Measurements from ENCODE around the gene IGFBP1. TPM values are rescaled to one million over a fixed set of nuclear protein-coding genes. Genes with fewer than 3 reads are reported as not detected.
A peak's percentile ranks its signal among the peaks of the same experiment; 100 is the strongest.

IGFBP1 gene
- total RNA-seq, 1 donor = 4.0 TPM

GRCh38 chr7:45869426-45869825 is 18.9 kb upstream of the IGFBP1 start:
- peak; percentile 88 for DNase-seq (ENCODE audit: insufficient read length, low spot score, missing footprints)

DNA sequence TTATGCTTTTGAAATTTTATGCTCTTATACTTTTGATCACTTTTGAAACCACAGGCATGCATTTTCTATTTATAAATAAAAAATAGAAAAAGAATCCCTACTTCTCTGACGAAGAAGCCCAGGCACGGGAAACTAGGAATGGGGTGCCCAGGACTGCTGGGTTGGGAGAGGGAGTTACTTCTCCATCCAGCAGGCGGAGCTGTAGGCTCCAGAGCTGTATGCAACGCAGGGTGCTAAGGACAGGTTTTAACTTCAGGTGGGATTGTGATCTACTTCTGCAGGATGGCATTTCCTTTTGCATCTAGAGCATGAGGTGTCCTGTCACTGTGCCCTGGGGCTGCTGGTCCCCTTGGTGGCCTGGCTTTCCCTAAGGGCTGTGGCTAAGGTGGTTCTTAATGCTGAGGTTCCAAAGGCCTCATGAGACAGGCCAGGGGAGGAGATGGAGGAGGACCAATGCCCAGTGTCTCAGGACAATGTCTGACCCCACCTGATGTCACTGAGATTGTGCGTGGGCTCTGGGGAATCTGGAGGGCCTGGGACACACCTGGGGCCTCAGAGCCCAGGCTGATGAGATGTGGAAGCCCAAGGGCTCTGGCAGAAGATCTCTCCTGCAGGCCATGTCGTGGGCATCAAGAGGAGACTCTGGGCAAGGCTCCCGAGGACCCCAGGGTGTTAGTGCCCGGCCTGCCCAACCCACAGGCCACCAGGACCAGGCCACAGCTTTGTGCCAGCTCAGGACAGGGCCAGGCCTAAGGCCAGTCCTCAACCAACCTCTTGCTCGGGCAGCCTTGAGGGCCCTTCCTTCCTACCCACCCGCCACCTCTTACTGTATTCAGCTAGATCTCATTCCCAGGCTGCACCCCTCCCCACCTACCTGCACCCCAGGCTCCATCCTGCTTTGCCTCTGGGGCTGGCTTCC is 15.9 kb upstream of the IGFBP1 start:
- H3K27ac ChIP-seq (ENCODE audit: low read depth, low read length) = no peak overlapping the region
- H3K4me3 ChIP-seq (ENCODE audit: insufficient read depth, low read length) = no peak overlapping the region
- no peaks in the 10 kb centered on the region for H3K27me3 ChIP-seq (ENCODE audit: insufficient read depth, low read length)
- H4K20me1 ChIP-seq (ENCODE audit: insufficient read depth, low read length) = no peaks in the 10 kb centered on the region
- H3K4me2 ChIP-seq (ENCODE audit: insufficient read depth, low read length) = no peak overlapping the region
- no peak overlapping the region for H2AFZ ChIP-seq (ENCODE audit: low read length)
- TF ChIP-seq CTCF (IDR thresholded peaks at IDR 0.05; ENCODE audit: extremely low read depth, low read depth, low read length) = peak; percentile 83
- peaks cover 22% of the 10 kb centered on the region for H3K4me1 ChIP-seq (ENCODE audit: insufficient read depth, low read length)
- H3K36me3 ChIP-seq (ENCODE audit: insufficient read depth, low read length) = no peaks in the 10 kb centered on the region
- no peaks in the 10 kb centered on the region for H3K79me2 ChIP-seq (ENCODE audit: insufficient read depth, low read length)
- no peak for DNase-seq (ENCODE audit: insufficient read length, low spot score, missing footprints)
- H3K9me3 ChIP-seq (ENCODE audit: low read depth, low read length) = no peaks in the 10 kb centered on the region

More at GRCh38 chr7:45869426-45869825, 18.9 kb upstream of the IGFBP1 start:
- Histone ChIP-seq H3K27me3 (ENCODE audit: insufficient read depth, low read length) (no peaks in the 10 kb centered on the region), H3K9me3 (ENCODE audit: low read depth, low read length) (no peaks in the 10 kb centered on the region), H3K36me3 (ENCODE audit: insufficient read depth, low read length) (no peaks in the 10 kb centered on the region), H3K79me2 (ENCODE audit: insufficient read depth, low read length) (no peaks in the 10 kb centered on the region), H3K4me2 (ENCODE audit: insufficient read depth, low read length) (no peak overlapping the region), H3K4me3 (ENCODE audit: insufficient read depth, low read length) (no peak overlapping the region), H3K27ac (ENCODE audit: low read depth, low read length) (no peak overlapping the region), H3K4me1 (ENCODE audit: insufficient read depth, low read length) (peaks cover 10% of the 10 kb centered on the region), H2AFZ (ENCODE audit: low read length) (no peak overlapping the region), H4K20me1 (ENCODE audit: insufficient read depth, low read length) (no peaks in the 10 kb centered on the region)
- TF ChIP-seq CTCF (IDR thresholded peaks at IDR 0.05; ENCODE audit: extremely low read depth, low read depth, low read length) = no peak

GRCh38 chr7:45873035-45873354 is 15.3 kb upstream of the IGFBP1 start, which contains the start of gene CCDC201:
Gene CCDC201, minus strand, starts transcription at chr7:45873082. Its CDS starts 75 bp downstream, at chr7:45873007.
- Histone ChIP-seq H3K27me3 (ENCODE audit: insufficient read depth, low read length) (no peaks in the 10 kb centered on the region), H3K27ac (ENCODE audit: low read depth, low read length) (no peak within 1 kb of the TSS), H3K4me1 (ENCODE audit: insufficient read depth, low read length) (peaks cover 22% of the 10 kb centered on the region), H3K4me3 (ENCODE audit: insufficient read depth, low read length) (no peak within 1 kb of the TSS), H3K4me2 (ENCODE audit: insufficient read depth, low read length) (no peak within 1 kb of the TSS), H3K9me3 (ENCODE audit: low read depth, low read length) (no peaks in the 10 kb centered on the region), H4K20me1 (ENCODE audit: insufficient read depth, low read length) (no peaks in the 10 kb centered on the region), H3K79me2 (ENCODE audit: insufficient read depth, low read length) (no peaks in the 10 kb centered on the region), H2AFZ (ENCODE audit: low read length) (no peak within 1 kb of the TSS), H3K36me3 (ENCODE audit: insufficient read depth, low read length) (no peaks in the 10 kb centered on the region)
- no peak for DNase-seq (ENCODE audit: insufficient read length, low spot score, missing footprints)
- no peak for TF ChIP-seq CTCF (IDR thresholded peaks at IDR 0.05; ENCODE audit: extremely low read depth, low read depth, low read length)

GRCh38 chr7:45873355-45873754 is 14.9 kb upstream of the IGFBP1 start:
- Histone ChIP-seq H3K27ac (ENCODE audit: low read depth, low read length) (no peak overlapping the region), H4K20me1 (ENCODE audit: insufficient read depth, low read length) (no peaks in the 10 kb centered on the region), H3K4me1 (ENCODE audit: insufficient read depth, low read length) (peaks cover 22% of the 10 kb centered on the region), H2AFZ (ENCODE audit: low read length) (no peak overlapping the region), H3K36me3 (ENCODE audit: insufficient read depth, low read length) (no peaks in the 10 kb centered on the region), H3K79me2 (ENCODE audit: insufficient read depth, low read length) (no peaks in the 10 kb centered on the region), H3K4me3 (ENCODE audit: insufficient read depth, low read length) (no peak overlapping the region), H3K9me3 (ENCODE audit: low read depth, low read length) (peaks cover 2% of the 10 kb centered on the region), H3K4me2 (ENCODE audit: insufficient read depth, low read length) (no peak overlapping the region), H3K27me3 (ENCODE audit: insufficient read depth, low read length) (no peaks in the 10 kb centered on the region)
- no peak for DNase-seq (ENCODE audit: insufficient read length, low spot score, missing footprints)
- no peak for TF ChIP-seq CTCF (IDR thresholded peaks at IDR 0.05; ENCODE audit: extremely low read depth, low read depth, low read length)
